Jurkat, Clone E6-1 (cell line): ENCODE results near the gene TFAP2C.
"Not testable (repeated sequence)": the region's sequence is repeated elsewhere in the genome, so short reads cannot be mapped to it uniquely, and the experiment has no call there.

Experiments used
- DNase-seq: peaks from one replicate; pipeline ENCODE4 v3.0.0-alpha.2; 2011; ENCODE audit warnings: low read depth, low spot score
- H3K4me3 ChIP-seq: 2 replicates; pipeline ENCODE4 v1.5.1; 2011; ENCODE audit warnings: mild to moderate bottlenecking, low read length, control low read depth, moderate library complexity

The TFAP2C gene

GRCh38 chr20:56609321-56609720, 19.8 kb upstream of the TFAP2C start:
- DNase-seq, result no peak
- H3K4me3 ChIP-seq, result no peak overlapping the region

- no peak for DNase-seq
- H3K4me3 ChIP-seq, result no peak overlapping the region
Observed at GRCh38 chr20:56610098-56610497, 19.0 kb upstream of the TFAP2C start.

DNA sequence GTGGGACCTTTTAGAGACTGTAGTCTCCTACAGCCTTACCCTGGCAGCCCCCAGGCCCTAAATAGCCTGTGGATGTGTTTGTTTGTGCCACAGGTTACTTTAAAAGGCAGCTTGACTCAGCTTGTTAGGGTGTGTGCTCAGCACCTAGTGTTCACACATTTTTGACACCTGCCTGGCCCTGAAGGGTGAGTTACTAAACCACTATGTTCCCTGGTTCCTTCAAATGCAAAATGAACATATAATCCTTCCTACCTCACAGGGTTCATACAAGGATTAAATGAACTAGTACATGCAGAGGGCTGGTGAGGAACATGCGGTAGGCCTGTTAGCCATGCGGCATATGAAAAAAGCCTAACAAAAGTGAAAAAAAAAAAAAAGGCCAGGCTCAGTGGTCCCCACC, 14.9 kb upstream of the TFAP2C start:
- no peak for DNase-seq
- no peak overlapping the region for H3K4me3 ChIP-seq

DNA sequence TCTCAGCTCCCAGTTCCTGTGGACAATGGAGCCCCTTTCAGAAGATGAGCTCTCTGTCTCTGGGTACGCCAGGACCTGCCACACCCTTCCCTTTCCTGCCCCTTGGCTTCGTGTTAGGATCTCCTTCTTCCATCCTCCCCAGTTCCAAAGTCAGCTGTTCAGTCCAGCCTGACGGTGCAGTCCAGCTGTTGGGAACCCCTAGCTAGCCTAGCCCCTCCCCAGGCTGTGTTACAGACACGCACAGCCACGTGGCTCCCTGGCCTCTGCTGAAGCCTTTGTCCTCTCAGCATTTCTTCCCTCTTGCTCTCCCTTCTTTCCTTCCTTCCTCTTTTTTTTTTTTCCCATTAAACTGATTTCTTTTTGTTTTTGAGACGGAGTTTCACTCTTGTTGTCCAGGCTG, 12.4 kb upstream of the TFAP2C start:
- DNase-seq, result no peak

GRCh38 chr20:56617489-56617888, 11.6 kb upstream of the TFAP2C start:
- H3K4me3 ChIP-seq, result no peak overlapping the region

More for the DNA sequence above, 12.4 kb upstream of the TFAP2C start:
- no peak overlapping the region for H3K4me3 ChIP-seq

GRCh38 chr20:56621730-56622129, 7.4 kb upstream of the TFAP2C start:
- no peak for DNase-seq
- no peak overlapping the region for H3K4me3 ChIP-seq

More at GRCh38 chr20:56617489-56617888, 11.6 kb upstream of the TFAP2C start:
- no peak for DNase-seq

DNA sequence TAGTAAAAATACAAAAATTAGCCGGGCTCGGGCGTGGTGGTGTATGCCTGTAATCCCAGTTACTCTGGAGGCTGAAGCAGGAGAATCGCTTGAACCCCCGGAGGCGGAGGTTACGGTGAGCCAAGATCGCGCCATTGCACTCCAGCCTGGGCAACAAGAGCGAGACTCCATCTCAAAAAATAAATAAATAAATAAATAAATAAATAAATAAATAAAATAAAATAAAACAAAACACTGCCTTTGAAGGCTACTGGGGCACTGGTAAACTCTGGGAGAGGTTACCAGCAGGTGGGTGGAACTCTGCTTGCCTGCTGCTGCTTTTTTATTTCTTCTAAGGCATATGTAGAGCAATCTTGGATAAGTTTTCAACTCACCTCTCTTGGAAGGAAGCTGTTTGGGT, 5.2 kb upstream of the TFAP2C start:
- not testable (repeated sequence) for DNase-seq, H3K4me3 ChIP-seq

DNA sequence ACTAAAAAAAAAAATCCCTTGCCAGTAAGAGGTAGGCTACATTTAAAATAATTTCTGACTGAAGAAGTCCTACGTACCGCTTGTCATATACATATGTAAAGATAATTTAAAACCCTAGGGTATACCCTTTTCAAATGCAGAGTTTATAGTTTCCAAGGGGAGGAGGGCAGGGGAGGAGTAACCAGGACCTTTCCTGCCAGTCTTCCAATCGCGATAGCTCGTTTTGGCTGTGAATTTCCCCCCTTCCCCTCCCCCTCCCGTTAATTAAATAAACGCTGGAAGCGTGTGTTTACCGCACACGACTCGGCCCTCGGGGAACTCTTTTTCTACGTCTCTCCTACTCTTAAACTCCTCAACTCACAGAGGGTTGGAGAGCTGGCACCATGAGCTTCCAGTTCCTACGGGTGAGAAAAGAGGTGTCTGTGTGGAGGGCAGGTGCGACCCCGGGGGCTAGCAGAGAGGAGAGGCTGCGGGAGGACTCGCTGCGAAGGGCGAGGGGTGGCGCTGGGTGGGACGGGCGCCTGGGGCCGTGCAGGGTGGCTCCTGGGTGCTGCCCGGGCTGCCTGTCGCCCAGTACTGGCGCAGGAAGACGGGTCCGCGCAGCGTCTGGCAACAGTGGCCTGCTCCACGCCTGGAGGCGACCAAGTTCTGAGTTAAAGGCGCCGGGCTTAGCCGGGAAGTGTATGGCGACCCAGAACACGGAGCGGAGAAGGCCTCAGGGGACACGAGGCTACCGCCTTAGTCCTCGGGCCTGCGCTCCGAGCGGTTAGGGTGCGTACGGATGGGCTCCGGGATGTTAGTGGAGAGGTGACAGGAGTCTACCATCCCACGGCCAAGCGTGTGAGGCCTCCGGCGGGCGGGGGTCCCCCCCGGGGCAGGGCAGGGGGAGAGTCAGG, 4.1 kb upstream of the TFAP2C start:
- DNase-seq, result no peak
- H3K4me3 ChIP-seq, result no peak overlapping the region

GRCh38 chr20:56625837-56626236, 3.3 kb upstream of the TFAP2C start:
- no peak overlapping the region for H3K4me3 ChIP-seq
- no peak for DNase-seq

- H3K4me3 ChIP-seq, result no peak overlapping the region
- peak; percentile 55 for DNase-seq
Observed at GRCh38 chr20:56626367-56627121, 2.6 kb upstream of the TFAP2C start.

DNA sequence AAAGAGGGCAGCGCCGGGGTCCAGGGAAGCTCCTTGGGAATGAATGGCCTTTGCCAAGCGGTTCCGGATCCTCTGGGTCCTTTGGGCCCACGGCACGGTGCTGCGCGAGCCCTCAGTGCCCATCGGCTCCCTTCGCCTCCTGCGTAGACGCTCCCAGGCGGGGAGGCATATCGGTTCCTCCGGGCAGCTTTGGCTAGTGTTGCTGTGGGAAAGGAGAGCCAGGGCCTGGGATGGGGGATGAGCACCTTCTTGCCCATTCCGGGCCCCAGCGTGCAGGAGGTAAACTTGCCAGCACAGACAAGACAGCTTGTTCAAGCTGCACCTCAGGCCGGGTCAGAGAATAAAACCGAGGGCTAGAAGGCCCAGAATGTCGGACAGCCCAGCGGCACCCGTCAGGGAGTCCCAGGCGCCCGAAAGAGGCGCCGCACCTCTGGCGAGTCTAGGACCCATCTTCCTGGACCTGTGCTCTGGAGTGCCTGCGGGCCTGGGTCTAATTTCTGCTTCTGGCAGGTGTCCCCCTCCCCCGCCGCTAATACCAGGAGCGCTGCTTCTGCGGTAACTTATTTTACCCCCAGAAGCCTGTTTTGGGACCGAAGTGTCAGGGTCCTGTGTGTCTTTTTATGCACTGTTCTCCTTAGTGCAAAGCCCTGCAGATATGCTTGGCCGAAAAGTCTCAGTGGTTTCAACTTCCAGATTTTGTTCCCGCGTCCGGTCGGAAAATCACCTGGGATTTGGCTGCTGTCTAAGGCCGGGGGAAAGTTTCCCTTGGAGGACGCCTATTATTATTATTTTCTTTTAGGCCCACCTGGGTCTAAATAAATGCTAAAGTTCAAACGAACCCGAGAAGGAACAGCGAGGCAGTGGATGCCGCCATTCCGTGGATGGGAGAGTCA, 1.7 kb upstream of the TFAP2C start:
- H3K4me3 ChIP-seq, result no peak overlapping the region
- DNase-seq, result no peak

DNA sequence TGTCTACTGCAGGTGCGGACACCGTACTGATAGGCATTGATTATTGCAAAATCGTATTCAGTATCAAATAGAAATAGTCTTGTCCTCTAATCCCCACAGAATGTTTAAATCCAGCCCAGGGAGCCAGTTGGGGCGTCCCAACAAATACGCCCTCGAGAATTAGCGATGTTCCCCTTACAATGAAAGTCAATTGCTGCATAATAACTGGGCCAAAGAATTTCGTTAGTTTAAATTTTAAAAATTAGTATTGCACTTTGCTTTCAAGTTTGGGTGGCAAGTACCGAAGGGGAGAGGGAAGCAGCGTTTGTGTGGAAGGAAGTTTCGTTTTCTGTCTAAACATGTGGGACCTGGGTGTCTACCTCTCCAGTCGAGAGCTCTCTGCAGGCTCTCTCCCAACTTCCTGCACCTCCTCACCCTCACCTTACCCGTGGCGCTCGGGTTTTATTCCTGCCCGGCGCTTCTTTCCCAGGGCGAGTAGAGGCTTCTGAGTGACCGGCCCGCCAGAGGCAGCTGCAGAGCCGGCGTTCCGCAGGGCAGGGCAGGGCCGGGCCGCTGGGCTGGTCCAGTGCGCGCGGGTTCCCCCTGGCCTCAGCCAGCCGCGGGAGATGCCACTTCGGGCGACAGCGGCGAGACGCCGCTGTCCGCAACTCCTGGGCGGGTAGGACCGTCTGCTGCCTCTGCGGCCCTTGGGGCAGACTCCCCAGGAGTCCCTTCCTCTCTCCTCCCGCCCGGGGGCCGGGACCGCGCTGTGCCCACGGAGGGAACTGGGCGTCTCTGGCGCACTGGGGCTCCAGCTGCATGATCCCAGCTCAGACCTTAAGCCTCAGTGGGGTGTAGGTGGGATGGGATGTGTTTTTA, 862 bp upstream of the TFAP2C start:
- no peak for DNase-seq

DNA sequence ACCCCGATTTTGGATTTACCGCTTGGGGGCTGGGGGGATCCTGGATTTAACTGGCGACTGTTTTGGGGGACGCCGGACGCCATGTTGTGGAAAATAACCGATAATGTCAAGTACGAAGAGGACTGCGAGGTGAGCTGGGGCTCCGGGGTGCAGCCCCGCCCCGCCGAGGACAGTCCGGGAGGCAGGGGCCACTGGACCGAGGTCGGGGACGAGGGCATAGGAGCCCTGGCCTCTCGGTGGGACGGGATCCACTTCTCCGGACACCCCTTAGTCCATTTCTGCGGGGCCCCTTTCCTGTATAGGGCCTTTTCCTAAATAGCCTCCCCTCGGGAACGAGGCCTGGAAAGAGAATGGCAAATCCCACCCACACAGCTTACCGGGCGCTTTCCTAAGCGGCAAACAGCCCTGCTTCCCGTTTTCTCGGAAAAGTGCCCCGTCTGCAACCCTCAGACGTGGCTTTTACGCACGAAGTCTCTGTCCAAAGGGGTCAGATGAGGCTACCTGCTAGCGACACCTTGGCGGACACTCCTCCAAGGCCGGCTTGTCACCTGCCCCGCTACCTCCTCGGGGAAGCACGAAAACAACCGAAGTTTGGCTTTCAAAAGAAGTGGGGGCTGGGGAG, 469 bp downstream of the TFAP2C start:
- H3K4me3 ChIP-seq, result peak overlapping the region; percentile 85
- DNase-seq, result no peak

More for the DNA sequence above, 862 bp upstream of the TFAP2C start:
- H3K4me3 ChIP-seq, result peak overlapping the region; percentile 25

GRCh38 chr20:56630086-56630493, 984 bp downstream of the TFAP2C start:
- peak; percentile 65 for DNase-seq
- peak overlapping the region; percentile 85 for H3K4me3 ChIP-seq

DNA sequence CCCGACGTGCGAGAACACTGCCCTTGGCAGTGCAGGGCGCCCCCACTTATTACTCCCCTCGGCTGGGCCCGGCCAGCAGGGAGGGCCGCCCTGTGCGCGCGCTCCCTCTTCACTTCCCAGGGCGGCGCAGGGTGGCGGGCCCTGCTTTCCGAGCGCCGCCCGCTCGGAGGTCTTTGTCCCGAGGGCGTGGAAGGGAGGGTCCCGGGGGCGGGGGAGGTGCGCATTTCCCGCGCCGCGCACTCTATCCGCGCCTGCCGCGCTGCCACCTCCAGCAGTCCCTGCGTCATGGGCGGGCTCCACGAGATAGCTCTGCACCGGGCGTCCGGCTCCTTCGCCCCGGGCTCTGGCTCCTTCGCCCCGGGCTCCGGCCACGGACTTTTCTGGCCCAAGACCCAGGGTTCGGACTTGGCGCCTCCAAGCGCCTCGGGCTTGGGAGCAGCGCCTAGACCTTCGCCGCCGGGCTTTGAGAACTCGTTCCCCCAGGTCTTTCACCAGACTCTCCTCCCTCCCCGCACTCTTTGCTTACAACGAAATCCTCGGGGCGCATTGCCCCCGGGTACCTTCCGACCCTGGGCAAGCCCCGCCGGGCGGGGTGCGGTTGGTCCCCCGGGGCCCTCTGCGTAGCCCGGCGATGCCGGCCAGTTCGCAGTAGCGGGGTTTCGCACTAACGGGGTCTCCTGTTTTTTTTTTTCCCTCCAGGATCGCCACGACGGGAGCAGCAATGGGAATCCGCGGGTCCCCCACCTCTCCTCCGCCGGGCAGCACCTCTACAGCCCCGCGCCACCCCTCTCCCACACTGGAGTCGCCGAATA, 1.6 kb downstream of the TFAP2C start:
- no peak for DNase-seq
- peak overlapping the region; percentile 85 for H3K4me3 ChIP-seq

GRCh38 chr20:56631318-56631989, 2.3 kb downstream of the TFAP2C start:
- no peak for DNase-seq
- peak overlapping the region; percentile 85 for H3K4me3 ChIP-seq

- no peak for DNase-seq
Observed at GRCh38 chr20:56631990-56632327, 2.9 kb downstream of the TFAP2C start.

More at GRCh38 chr20:56631990-56632327, 2.9 kb downstream of the TFAP2C start:
- no peak overlapping the region for H3K4me3 ChIP-seq
